HG02885 (cell line): ENCODE measurements around the gene SCP2.

Experiments used
- ATAC-seq: cut with Tn5 transposase; IDR thresholded peaks from one replicate; pipeline ENCODE4 v1.9.1; 2021; ENCODE audit warnings: mild to moderate bottlenecking; ENCODE audit not compliant: unreplicated experiment, poor library complexity

The SCP2 gene

GRCh38 chr1:52927212-52928014 lies at the start of gene SCP2:
TSS of gene SCP2 (plus strand) at chr1:52927276. CDS start at chr1:52927397, 121 bp downstream.
- ATAC-seq, result peak; percentile 68

- no peak for ATAC-seq
These were observed 49.5 kb upstream of the SCP2 start for GRCh38 chr1:52877554-52877953.

GRCh38 chr1:52880206-52880605 lies 46.9 kb upstream of the SCP2 start:
- ATAC-seq, result no peak

DNA sequence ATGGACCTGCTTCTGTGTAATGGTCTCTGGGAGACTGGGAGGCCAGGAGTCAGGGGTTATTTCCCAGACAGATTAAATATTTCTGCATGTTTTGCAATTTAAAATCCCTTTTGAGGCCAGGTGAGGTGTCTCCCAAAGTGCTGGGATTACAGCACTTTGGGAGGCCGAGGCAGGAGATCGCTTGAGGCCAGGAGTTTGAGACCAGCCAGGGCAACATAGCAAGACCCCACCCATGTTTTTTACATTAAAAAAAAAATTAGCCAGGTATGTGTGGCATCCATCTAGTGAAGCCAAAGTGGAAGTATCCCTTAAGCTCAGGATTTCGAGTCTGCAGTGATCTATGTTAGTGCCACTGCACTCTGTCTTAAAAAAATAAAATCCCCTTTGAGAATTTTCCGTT lies 39.6 kb upstream of the SCP2 start:
- no peak for ATAC-seq

- no peak for ATAC-seq
These were observed 34.5 kb upstream of the SCP2 start for GRCh38 chr1:52892424-52893215.

DNA sequence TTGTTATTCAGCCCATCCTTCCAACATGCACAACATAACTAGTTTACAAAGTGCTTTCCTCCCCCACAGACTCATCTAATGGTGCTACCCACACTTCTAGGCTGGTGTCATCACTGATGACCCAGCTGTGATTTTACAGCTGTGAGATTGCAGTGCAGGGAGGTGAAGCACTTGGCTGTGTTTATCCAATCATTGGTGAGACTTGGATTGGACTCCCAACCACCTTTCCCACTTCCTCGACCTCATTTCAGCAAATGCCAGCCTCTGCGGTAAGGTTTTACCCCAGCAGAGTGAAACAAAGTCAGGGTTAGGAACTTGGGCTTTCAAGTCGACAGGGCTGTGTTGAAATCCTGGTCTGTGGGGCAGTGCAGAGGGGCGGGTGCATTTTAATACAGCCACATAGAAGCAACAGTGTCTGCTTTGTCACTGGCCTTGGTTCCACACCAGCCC lies 27.6 kb upstream of the SCP2 start:
- no peak for ATAC-seq

- ATAC-seq, result no peak
These were observed 26.7 kb upstream of the SCP2 start for GRCh38 chr1:52900402-52900801.

- ATAC-seq, result no peak
These were observed 25.7 kb upstream of the SCP2 start for GRCh38 chr1:52901384-52901783.

DNA sequence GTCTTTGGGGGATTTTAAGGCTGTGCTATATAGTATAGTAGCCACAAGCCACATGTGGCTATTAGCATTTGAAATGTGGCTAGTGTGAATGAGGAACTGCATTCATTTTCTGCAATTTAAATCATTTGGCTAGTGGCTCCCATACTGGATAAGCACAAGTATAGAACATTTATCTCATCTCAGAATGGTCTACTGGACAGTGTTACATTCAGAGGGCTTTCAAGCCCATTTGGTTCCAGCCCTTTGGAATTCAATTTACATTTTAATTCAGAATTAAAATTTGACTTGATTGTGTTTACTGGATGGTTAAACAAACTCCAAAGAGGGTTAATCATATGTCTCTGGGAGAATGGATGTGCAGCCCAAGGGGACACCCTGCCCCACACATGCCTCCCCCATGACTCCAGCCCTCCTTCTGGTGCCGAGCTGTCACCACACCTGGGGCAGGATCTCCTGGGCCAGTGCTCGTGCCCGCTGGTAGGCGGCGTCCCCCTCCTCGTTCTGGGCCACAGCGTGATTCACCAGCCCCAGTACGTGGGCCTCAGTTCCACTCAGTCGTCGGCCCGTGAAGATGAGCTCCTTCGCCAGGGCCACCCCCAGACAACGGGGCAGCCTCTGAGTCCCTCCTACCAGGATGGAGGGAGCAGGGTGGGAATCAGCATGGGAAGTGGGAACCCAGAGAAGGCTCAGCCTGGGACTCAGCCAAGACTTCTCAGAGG lies 22.7 kb upstream of the SCP2 start:
- no peak for ATAC-seq

DNA sequence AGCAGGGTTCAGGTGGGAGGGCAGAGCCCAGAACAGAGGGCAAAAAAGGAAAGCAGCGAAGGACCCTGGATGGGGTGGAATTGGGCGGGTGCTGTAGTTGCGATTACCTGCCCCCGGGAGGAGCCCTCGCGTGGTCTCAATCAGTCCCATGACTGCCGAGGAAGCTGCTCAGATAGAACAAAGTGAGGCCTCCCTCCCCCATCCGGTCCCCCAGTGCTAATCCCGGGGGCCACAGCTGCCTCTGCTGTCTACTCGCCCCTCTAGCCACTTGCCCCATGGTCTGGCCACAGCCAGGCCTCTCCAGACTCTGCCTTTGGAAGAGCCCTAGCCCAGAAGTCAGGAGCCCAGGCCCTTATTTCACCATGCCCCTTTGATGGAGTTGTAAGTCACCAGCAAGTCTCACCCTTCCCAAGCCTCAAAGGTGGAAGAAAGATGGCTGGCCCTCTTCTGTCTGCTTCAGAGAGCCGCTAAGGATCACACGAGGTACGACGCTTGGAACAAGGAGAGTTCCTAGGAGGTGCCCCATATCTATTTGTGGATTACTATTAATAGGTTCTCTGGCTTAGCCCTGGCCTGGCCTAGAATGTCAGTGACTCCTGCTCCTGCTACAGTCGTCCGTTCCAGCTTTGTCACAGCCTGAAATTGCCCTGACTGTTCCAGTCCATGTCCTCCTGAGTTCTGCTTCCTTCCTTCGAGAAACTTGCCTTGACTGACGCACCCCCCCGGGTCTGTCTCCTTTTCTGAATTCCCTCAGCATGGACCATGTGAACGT lies 22.0 kb upstream of the SCP2 start:
- no peak for ATAC-seq

- ATAC-seq, result no peak
These were observed 20.9 kb upstream of the SCP2 start for GRCh38 chr1:52906135-52906603.

- no peak for ATAC-seq
These were observed 19.8 kb upstream of the SCP2 start for GRCh38 chr1:52907068-52907811.

DNA sequence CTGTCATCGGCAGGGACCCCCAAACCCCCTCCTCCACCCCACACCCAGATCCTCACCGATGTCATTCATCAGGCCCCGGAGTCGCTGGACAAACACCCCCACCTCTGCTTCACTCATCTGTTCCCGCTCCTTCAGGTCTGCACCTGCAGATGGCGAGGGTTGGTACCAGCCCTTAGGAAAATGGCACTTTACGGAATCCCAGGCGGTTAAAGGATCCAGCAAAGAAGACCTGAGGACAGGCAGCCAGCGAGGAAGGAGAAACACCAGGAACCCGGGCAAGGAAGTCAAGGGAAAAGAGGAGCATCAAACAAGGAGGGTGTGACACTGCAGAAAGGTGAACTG lies 19.3 kb upstream of the SCP2 start:
- no peak for ATAC-seq

GRCh38 chr1:52911541-52911940 lies 15.5 kb upstream of the SCP2 start:
- no peak for ATAC-seq

- no peak for ATAC-seq
These were observed 14.1 kb upstream of the SCP2 start for GRCh38 chr1:52913014-52913413.

DNA sequence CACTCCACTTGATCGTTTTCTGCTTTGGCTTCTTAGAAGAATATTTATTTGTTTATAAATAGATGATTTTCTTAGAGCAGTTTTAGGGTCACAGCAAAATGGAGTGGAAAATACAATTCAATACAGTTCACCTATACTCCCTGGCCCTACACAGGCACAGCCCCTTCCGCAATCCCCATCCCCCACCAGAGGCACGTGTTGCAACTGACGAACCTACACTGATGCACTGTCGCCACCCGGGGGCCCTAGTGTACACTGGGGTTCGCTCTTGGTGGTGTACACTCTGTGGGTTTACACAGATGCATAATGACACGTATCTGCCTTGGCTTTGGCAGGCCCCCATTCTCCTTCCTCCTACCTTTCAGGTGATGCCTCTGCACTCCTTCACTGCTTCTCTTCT lies 13.5 kb upstream of the SCP2 start:
- no peak for ATAC-seq

- no peak for ATAC-seq
These were observed 12.6 kb upstream of the SCP2 start for GRCh38 chr1:52914463-52914862.

DNA sequence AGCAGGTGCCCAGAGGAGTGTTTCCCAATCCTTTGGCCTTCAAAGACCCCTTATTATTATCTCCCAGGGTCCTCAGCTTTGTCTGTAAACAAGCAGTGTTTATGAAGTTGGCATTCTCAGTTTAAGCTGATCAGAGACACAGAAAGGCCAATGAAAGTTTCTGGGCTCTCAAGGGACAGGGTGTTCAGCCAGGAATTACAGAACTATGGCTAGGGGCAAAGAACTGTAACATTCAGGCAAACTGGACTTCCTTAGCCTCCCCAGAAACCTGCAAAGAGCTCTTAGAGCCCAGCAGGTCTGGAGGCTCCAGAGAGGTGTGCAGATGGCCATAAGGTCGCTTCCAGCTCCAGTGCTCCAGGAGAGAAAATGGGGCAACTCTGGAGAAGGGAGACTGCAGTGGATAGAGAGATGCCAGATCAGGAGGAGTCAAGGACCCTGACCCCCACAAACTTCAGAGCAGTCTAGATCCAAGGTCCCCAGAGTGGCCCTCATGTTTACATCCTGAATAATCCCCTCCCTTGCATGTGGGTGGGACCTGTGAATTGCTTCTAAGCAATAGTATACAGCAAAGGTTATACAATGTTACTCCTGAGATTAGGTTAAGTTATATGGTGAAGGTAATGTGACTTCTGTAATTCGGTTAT lies 11.7 kb upstream of the SCP2 start:
- no peak for ATAC-seq

DNA sequence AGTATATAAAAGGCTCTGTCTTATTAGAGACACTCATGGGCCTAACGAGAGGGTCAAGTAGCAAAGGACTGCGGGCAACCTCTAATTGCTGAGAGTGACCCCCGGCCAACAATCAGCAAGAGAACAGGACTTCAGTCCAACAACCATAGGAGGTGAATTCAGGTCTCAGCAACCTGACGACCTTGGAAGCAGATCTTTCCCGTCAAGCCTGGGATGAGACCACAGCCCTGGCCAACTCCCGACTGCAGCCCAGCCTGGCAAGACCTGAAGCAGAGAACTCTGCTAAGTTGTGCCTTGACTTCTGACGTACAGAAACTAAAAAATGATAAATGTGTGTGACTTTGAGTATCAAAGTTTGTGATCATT lies 11.2 kb upstream of the SCP2 start:
- ATAC-seq, result no peak
